H9 (cell line): ENCODE results near the gene IFNA21. TPM values are rescaled to one million over a fixed set of nuclear protein-coding genes. Genes with fewer than 3 reads are reported as not detected.

Experiments used
- DNase-seq: peaks from one replicate; pipeline ENCODE4 v3.0.0-alpha.2; 2017
- H2AFZ ChIP-seq: one replicate; pipeline ENCODE4 v1.6.1; 2013; ENCODE audit warnings: mild to moderate bottlenecking, low read length, control low read depth, moderate library complexity
- H2AK5ac ChIP-seq: 2 replicates; pipeline ENCODE4 v1.6.1; 2013; ENCODE audit warnings: low read length, control low read depth, mixed read lengths; ENCODE audit not compliant: insufficient read length
- H2BK120ac ChIP-seq: one replicate; pipeline ENCODE4 v1.6.1; 2013; ENCODE audit warnings: low read depth, mild to moderate bottlenecking, low read length, control low read depth, inconsistent platforms; ENCODE audit not compliant: poor library complexity, severe bottlenecking
- H2BK12ac ChIP-seq: 2 replicates; pipeline ENCODE4 v1.6.1; 2013; ENCODE audit warnings: low read length, control low read depth, mixed read lengths, low read depth; ENCODE audit not compliant: insufficient read length
- H2BK15ac ChIP-seq: 2 replicates; pipeline ENCODE4 v1.6.1; 2013; ENCODE audit warnings: low read depth, low read length, control low read depth
- H2BK20ac ChIP-seq: one replicate; pipeline ENCODE4 v1.6.1; 2013; ENCODE audit warnings: low read depth, mild to moderate bottlenecking, low read length, control low read depth, inconsistent platforms; ENCODE audit not compliant: poor library complexity, severe bottlenecking
- H2BK5ac ChIP-seq: 2 replicates; pipeline ENCODE4 v1.6.1; 2013; ENCODE audit warnings: low read length, control low read depth, mixed read lengths; ENCODE audit not compliant: insufficient read length
- H3K14ac ChIP-seq: 2 replicates; pipeline ENCODE4 v1.6.1; 2013; ENCODE audit warnings: low read length, control low read depth; ENCODE audit not compliant: insufficient read depth
- H3K18ac ChIP-seq: 2 replicates; pipeline ENCODE4 v1.6.1; 2013; ENCODE audit warnings: low read depth, mild to moderate bottlenecking, mixed read lengths, low read length, control low read depth; ENCODE audit not compliant: insufficient read length
- H3K23ac ChIP-seq: 2 replicates; pipeline ENCODE4 v1.6.1; 2013; ENCODE audit warnings: low read length, control low read depth, mixed read lengths, low read depth; ENCODE audit not compliant: insufficient read length
- H3K23me2 ChIP-seq: 2 replicates; pipeline ENCODE4 v1.6.1; 2013; ENCODE audit warnings: low read depth, mild to moderate bottlenecking, mixed read lengths, low read length, control low read depth; ENCODE audit not compliant: insufficient read length, poor library complexity, severe bottlenecking
- H3K27ac ChIP-seq: 2 replicates; pipeline ENCODE4 v1.5.1; 2013; ENCODE audit warnings: low read length, control low read depth, mixed read lengths, low read depth; ENCODE audit not compliant: insufficient read length
- H3K27me3 ChIP-seq: 2 replicates; pipeline ENCODE4 v1.6.1; 2013; ENCODE audit warnings: low read length, control low read depth, inconsistent platforms; ENCODE audit not compliant: insufficient read depth
- H3K4ac ChIP-seq: 2 replicates; pipeline ENCODE4 v1.6.1; 2013; ENCODE audit warnings: low read depth, mild to moderate bottlenecking, control low read depth, inconsistent platforms, low read length, moderate library complexity
- H3K4me1 ChIP-seq: 2 replicates; pipeline ENCODE4 v1.6.1; 2013; ENCODE audit warnings: low read length, control low read depth, inconsistent platforms; ENCODE audit not compliant: insufficient read depth
- H3K4me2 ChIP-seq: 2 replicates; pipeline ENCODE4 v1.6.1; 2013; ENCODE audit warnings: low read length, control low read depth, mixed read lengths; ENCODE audit not compliant: insufficient read length, insufficient read depth
- H3K56ac ChIP-seq: 2 replicates; pipeline ENCODE4 v1.6.1; 2013; ENCODE audit warnings: low read depth, mild to moderate bottlenecking, mixed read lengths, low read length, control low read depth; ENCODE audit not compliant: insufficient read length
- H3K79me1 ChIP-seq: 2 replicates; pipeline ENCODE4 v1.6.1; 2013; ENCODE audit warnings: low read depth, mild to moderate bottlenecking, moderate library complexity, low read length, control low read depth, inconsistent platforms; ENCODE audit not compliant: insufficient read depth, poor library complexity, severe bottlenecking
- H3K79me2 ChIP-seq: 2 replicates; pipeline ENCODE4 v1.6.1; 2013; ENCODE audit warnings: low read length, control low read depth, inconsistent platforms; ENCODE audit not compliant: insufficient read depth
- H3K9ac ChIP-seq: 2 replicates; pipeline ENCODE4 v1.6.1; 2013; ENCODE audit warnings: low read length, control low read depth, mixed read lengths; ENCODE audit not compliant: insufficient read length; ENCODE audit errors: extremely low read depth
- H3K9me3 ChIP-seq: one replicate; pipeline ENCODE4 v1.6.1; 2013; ENCODE audit warnings: low read depth, low read length, inconsistent platforms; ENCODE audit not compliant: control insufficient read depth
- H3T11ph ChIP-seq: one replicate; pipeline ENCODE4 v1.6.1; 2013; ENCODE audit warnings: mild to moderate bottlenecking, low read length, control low read depth, inconsistent platforms
- H4K20me1 ChIP-seq: one replicate; pipeline ENCODE4 v1.6.1; 2013; ENCODE audit not compliant: control insufficient read depth, insufficient read length, insufficient read depth
- H4K5ac ChIP-seq: 2 replicates; pipeline ENCODE4 v1.6.1; 2013; ENCODE audit warnings: low read depth, mild to moderate bottlenecking, mixed read lengths, low read length, control low read depth; ENCODE audit not compliant: insufficient read length
- H4K8ac ChIP-seq: replicated peaks from 2 replicates; pipeline ENCODE4 v1.6.1; 2013; ENCODE audit warnings: low read length, control low read depth, mixed read lengths, low read depth; ENCODE audit not compliant: insufficient read length
- H4K91ac ChIP-seq: 2 replicates; pipeline ENCODE4 v1.6.1; 2013; ENCODE audit warnings: low read depth, mild to moderate bottlenecking, moderate library complexity, mixed read lengths, low read length, control low read depth; ENCODE audit not compliant: insufficient read length
- H3K27ac Mint-ChIP-seq, 3 experiments: 2 replicates in 2 of 3; 3 replicates in 1 of 3; pipeline ENCODE4 v1.8.0; 2020 to 2021; ENCODE audit warnings: mixed read lengths in 3 of 3, mild to moderate bottlenecking in 1 of 3, moderate library complexity in 1 of 3
- H3K27me3 Mint-ChIP-seq: 2 replicates; pipeline ENCODE4 v1.8.0; 2021; ENCODE audit warnings: low read depth, mild to moderate bottlenecking, moderate library complexity, mixed read lengths
- H3K36me3 Mint-ChIP-seq, 3 experiments: 2 replicates in 2 of 3; 3 replicates in 1 of 3; pipeline ENCODE4 v1.8.0; 2020 to 2021; ENCODE audit warnings: low read depth in 3 of 3, mixed read lengths in 3 of 3; ENCODE audit not compliant: insufficient read depth in 1 of 3
- H3K4me1 Mint-ChIP-seq, 2 experiments: 2 replicates each; pipeline ENCODE4 v1.8.0; 2020; ENCODE audit warnings: mixed read lengths in 2 of 2
- H3K4me3 Mint-ChIP-seq, 2 experiments: 2 replicates in 1 of 2; 3 replicates in 1 of 2; pipeline ENCODE4 v1.8.0; 2020 to 2021; ENCODE audit warnings: mild to moderate bottlenecking in 2 of 2, mixed read lengths in 2 of 2, moderate library complexity in 1 of 2
- H3K9me3 Mint-ChIP-seq, 2 experiments: 2 replicates in 1 of 2; 3 replicates in 1 of 2; pipeline ENCODE4 v1.8.0; 2020; ENCODE audit warnings: mild to moderate bottlenecking in 2 of 2, mixed read lengths in 2 of 2, moderate library complexity in 1 of 2
- WGBS: extraction: QIAGEN DNeasy Blood & Tissue Kit; methylation state at CpG from one replicate; pipeline ENCODE4 v1.1.7; 2013; ENCODE audit warnings: missing lambda C conversion rate, low lambda C conversion rate, mixed read lengths; ENCODE audit not compliant: insufficient read length; ENCODE audit errors: extremely low coverage; 5-methylcytosine and 5-hydroxymethylcytosine counted together
- total RNA-seq: library from RNA; stranded (reverse); gene quantifications from 2 replicates; pipeline ENCODE4 v1.2.1, GENCODE V29; 2021
- TF ChIP-seq, protein P1 (sequence below): fragments of 200-600 bp; sonication (generic); conservative IDR thresholded peaks from 3 replicates; pipeline ENCODE4 v1.8.0; 2021; ENCODE audit warnings: antibody characterized with exemption, mild to moderate bottlenecking

The IFNA21 gene
- total RNA-seq, 1 experiment from 2014 or later: not detected

DNA sequence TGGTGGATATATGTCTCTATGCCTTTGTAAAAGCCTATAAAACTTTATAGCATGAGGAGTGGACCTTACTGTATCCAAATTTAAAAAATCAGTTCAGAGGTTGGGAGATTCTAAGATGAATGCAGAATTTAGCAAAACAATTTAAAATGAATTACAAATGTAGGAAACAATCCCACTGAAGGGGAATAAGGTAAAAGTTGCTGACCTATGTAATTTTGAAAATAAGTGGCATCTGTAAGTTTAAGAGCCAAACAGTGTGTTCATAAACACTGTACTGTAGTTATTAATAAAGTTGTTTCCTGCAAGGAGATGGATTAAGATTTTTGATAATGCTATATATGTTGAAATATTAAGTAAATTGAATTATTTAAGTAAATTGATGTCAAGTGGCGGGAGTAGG lies 29.4 kb downstream of the IFNA21 start:
- H3K27ac ChIP-seq: no peak overlapping the region
- WGBS: 29% methylated on average over 1 of the region's 1 CpG
- H4K91ac ChIP-seq: no peak overlapping the region
- no peak overlapping the region for H2BK20ac ChIP-seq
- H3K27ac Mint-ChIP-seq: no peak overlapping the region
- no peak overlapping the region for H3K9ac ChIP-seq
- no peak overlapping the region for H3K23ac ChIP-seq
- H2BK15ac ChIP-seq: no peak overlapping the region
- no peak overlapping the region for H3K18ac ChIP-seq
- no peak overlapping the region for H3K4me2 ChIP-seq
- no peaks in the 10 kb centered on the region for H3K9me3 Mint-ChIP-seq
- H2AK5ac ChIP-seq: no peak overlapping the region
- H3K4me1 Mint-ChIP-seq: no peaks in the 10 kb centered on the region
- H2BK12ac ChIP-seq: no peak overlapping the region
- no peak overlapping the region for H2BK5ac ChIP-seq
- H3K56ac ChIP-seq: no peak overlapping the region
- H3K27me3 Mint-ChIP-seq: no peaks in the 10 kb centered on the region; the same call in 1 of the 2 replicates
- H3K9me3 ChIP-seq: no peaks in the 10 kb centered on the region
- H4K8ac ChIP-seq: no peak overlapping the region
- no peaks in the 10 kb centered on the region for H3K36me3 Mint-ChIP-seq
- no peaks in the 10 kb centered on the region for H3K27me3 ChIP-seq
- no peaks in the 10 kb centered on the region for H3K79me2 ChIP-seq
- H4K5ac ChIP-seq: no peak overlapping the region
- H3K14ac ChIP-seq: no peak overlapping the region
- no peaks in the 10 kb centered on the region for H4K20me1 ChIP-seq
- no peak for DNase-seq
- H2BK120ac ChIP-seq: no peak overlapping the region
- no peak overlapping the region for H3K4ac ChIP-seq
- no peaks in the 10 kb centered on the region for H3K4me1 ChIP-seq
- H2AFZ ChIP-seq: no peak overlapping the region
- H3K23me2 ChIP-seq: no peaks in the 10 kb centered on the region
- TF ChIP-seq, protein P1, sequence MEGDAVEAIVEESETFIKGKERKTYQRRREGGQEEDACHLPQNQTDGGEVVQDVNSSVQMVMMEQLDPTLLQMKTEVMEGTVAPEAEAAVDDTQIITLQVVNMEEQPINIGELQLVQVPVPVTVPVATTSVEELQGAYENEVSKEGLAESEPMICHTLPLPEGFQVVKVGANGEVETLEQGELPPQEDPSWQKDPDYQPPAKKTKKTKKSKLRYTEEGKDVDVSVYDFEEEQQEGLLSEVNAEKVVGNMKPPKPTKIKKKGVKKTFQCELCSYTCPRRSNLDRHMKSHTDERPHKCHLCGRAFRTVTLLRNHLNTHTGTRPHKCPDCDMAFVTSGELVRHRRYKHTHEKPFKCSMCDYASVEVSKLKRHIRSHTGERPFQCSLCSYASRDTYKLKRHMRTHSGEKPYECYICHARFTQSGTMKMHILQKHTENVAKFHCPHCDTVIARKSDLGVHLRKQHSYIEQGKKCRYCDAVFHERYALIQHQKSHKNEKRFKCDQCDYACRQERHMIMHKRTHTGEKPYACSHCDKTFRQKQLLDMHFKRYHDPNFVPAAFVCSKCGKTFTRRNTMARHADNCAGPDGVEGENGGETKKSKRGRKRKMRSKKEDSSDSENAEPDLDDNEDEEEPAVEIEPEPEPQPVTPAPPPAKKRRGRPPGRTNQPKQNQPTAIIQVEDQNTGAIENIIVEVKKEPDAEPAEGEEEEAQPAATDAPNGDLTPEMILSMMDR: no peak
- no peaks in the 10 kb centered on the region for H3K79me1 ChIP-seq
- no peak overlapping the region for H3T11ph ChIP-seq
- no peak overlapping the region for H3K4me3 Mint-ChIP-seq
